Activated T-cell treated with anti-CD3 and anti-CD28 coated beads, Interleukin-2, amount 50 U/mL, for 72 hours (primary cell): Measurements from ENCODE around the gene PRMT5. TPM values are rescaled to one million over a fixed set of nuclear protein-coding genes. Genes with fewer than 3 reads are reported as not detected.

Experiments
- ATAC-seq, 2 donors: fragments of 150-1000 bp; cut with Tn5 transposase; replicated peaks in 1 of 2; 2 replicates each; pipeline ENCODE4 v1.10.0; 2021; ENCODE audit warnings: moderate library complexity in 2 of 2, mild to moderate bottlenecking in 1 of 2
- DNase-seq, 2 donors: peaks; one replicate each; pipeline ENCODE4 v3.0.0; 2021 to 2022; ENCODE audit warnings: mixed read lengths in 1 of 2
- H3K27ac Mint-ChIP-seq: one replicate; pipeline ENCODE4 v1.8.0; 2022; ENCODE audit warnings: mild to moderate bottlenecking, moderate library complexity, mixed read lengths
- H3K27me3 Mint-ChIP-seq: one replicate; pipeline ENCODE4 v1.8.0; 2022; ENCODE audit warnings: low read depth, mixed read lengths
- H3K36me3 Mint-ChIP-seq, 2 donors: one replicate each; pipeline ENCODE4 v1.8.0; 2022; ENCODE audit warnings: mixed read lengths in 2 of 2, mild to moderate bottlenecking in 1 of 2; ENCODE audit not compliant: insufficient read depth in 2 of 2
- H3K4me1 Mint-ChIP-seq: one replicate; pipeline ENCODE4 v1.8.0; 2022; ENCODE audit warnings: low read depth, mixed read lengths
- H3K4me3 Mint-ChIP-seq, 2 donors: one replicate each; pipeline ENCODE4 v1.8.0; 2022; ENCODE audit warnings: mild to moderate bottlenecking in 2 of 2, mixed read lengths in 2 of 2, moderate library complexity in 2 of 2
- H3K9me3 Mint-ChIP-seq, 2 donors: one replicate each; pipeline ENCODE4 v1.8.0; 2022; ENCODE audit warnings: mixed read lengths in 2 of 2
- total RNA-seq, 2 donors: library from RNA; stranded (reverse); gene quantifications; one replicate each; pipeline ENCODE4 v1.2.3, GENCODE V29; 2022

The PRMT5 gene
- total RNA-seq, 2 donors from 2014 or later = 55.0 to 79.2 TPM

- ATAC-seq = peak; percentile 72 to 77
- peaks cover 44% of the 10 kb centered on the region for H3K4me1 Mint-ChIP-seq
- peak; percentile 78 to 82 for DNase-seq
- H3K36me3 Mint-ChIP-seq = no peaks in the 10 kb centered on the region
- no peaks in the 10 kb centered on the region for H3K9me3 Mint-ChIP-seq
- no peaks in the 10 kb centered on the region for H3K27me3 Mint-ChIP-seq
- H3K4me3 Mint-ChIP-seq = peak overlapping the region; percentile 84 to 94
- peak overlapping the region; percentile 92 for H3K27ac Mint-ChIP-seq
Observed at GRCh38 chr14:22886500-22887259, 42.5 kb downstream of the PRMT5 start.

DNA sequence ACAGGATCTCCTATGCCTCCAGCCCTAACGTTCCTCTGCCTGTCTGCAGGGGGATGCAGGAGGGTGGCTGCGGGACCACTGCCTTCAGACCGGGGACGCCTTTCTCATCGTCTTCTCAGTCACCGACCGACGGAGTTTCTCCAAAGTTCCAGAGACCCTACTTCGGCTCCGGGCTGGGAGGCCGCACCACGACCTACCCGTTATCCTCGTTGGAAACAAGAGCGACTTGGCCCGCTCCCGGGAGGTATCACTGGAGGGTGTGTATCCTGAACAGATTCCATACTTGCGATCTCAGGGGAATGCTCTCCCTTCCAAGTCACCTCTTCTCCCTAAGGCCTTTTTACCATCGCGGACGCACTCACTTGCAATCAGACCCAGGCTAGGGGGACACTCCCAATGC is 43.2 kb downstream of the PRMT5 start:
- no peak for DNase-seq
- Mint-ChIP-seq H3K36me3 (no peaks in the 10 kb centered on the region), H3K4me1 (peaks cover 44% of the 10 kb centered on the region), H3K4me3 (peak overlapping the region; percentile 61 to 84), H3K27me3 (no peaks in the 10 kb centered on the region), H3K27ac (peak overlapping the region; percentile 45), H3K9me3 (no peaks in the 10 kb centered on the region)
- no peak for ATAC-seq

DNA sequence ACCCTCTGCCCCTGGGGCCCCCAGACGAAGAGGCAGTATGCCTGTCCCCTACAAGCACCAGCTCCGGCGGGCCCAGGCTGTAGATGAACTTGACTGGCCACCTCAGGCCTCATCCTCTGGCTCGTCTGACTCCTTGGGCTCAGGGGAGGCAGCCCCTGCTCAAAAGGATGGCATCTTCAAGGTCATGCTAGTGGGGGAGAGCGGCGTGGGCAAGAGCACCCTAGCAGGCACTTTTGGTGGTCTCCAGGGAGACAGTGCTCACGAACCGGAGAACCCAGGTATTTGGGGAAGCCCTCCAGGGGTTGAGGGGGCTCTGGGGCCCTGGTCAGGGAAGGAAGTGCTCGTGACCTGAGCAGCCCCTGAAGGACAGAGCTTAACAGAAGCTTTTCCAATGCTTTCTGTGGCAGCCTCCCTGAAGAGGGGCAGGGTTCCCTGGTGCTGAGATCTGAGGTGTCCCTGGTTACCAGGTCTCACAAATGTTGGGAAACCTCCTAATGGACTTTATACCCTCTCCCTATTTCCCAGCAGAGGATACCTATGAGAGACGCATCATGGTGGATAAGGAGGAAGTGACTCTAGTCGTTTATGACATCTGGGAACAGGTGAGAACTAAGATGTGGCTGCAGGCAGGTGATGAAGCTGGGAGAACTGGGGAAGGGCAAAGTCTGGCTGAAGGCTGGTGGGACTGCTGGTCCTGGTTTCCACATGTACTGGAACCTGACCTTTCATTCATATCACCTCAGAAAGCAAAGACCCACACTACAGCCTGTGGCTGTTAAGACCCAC is 44.2 kb downstream of the PRMT5 start:
- no peaks in the 10 kb centered on the region for H3K36me3 Mint-ChIP-seq
- ATAC-seq = no peak
- no peak overlapping the region for H3K27ac Mint-ChIP-seq
- H3K9me3 Mint-ChIP-seq = no peaks in the 10 kb centered on the region
- no peak overlapping the region for H3K4me3 Mint-ChIP-seq
- no peaks in the 10 kb centered on the region for H3K27me3 Mint-ChIP-seq
- DNase-seq = no peak
- peaks cover 38% of the 10 kb centered on the region for H3K4me1 Mint-ChIP-seq

GRCh38 chr14:22884076-22884737 is 45.0 kb downstream of the PRMT5 start:
- peaks cover 33% of the 10 kb centered on the region for H3K4me1 Mint-ChIP-seq

GRCh38 chr14:22883173-22883976 is 45.8 kb downstream of the PRMT5 start, which contains the start of gene REM2:
REM2 (plus strand) TSS chr14:22883222; CDS start chr14:22883288, 66 bp downstream.
- Mint-ChIP-seq H3K36me3 (no peaks in the 10 kb centered on the region), H3K27me3 (no peaks in the 10 kb centered on the region), H3K9me3 (no peaks in the 10 kb centered on the region), H3K4me1 (peaks cover 29% of the 10 kb centered on the region), H3K27ac (no peak within 1 kb of the TSS), H3K4me3 (no peak within 1 kb of the TSS)
- no peak for ATAC-seq
- DNase-seq = no peak

More at GRCh38 chr14:22884076-22884737, 45.0 kb downstream of the PRMT5 start:
- no peaks in the 10 kb centered on the region for H3K36me3 Mint-ChIP-seq
- H3K27ac Mint-ChIP-seq = no peak overlapping the region
- no peaks in the 10 kb centered on the region for H3K9me3 Mint-ChIP-seq
- H3K4me3 Mint-ChIP-seq = no peak overlapping the region
- no peak for ATAC-seq
- no peaks in the 10 kb centered on the region for H3K27me3 Mint-ChIP-seq
- DNase-seq = no peak

- peak in 1 of 2 donors; percentile 21 for DNase-seq
- no peak overlapping the region for H3K27ac Mint-ChIP-seq
- no peaks in the 10 kb centered on the region for H3K9me3 Mint-ChIP-seq
- peaks cover 0 to 5% of the 10 kb centered on the region in 2 donors for H3K36me3 Mint-ChIP-seq
- H3K27me3 Mint-ChIP-seq = no peaks in the 10 kb centered on the region
- no peak for ATAC-seq
- H3K4me3 Mint-ChIP-seq = no peak overlapping the region
- peaks cover 22% of the 10 kb centered on the region for H3K4me1 Mint-ChIP-seq
Observed at GRCh38 chr14:22882529-22883172, 46.5 kb downstream of the PRMT5 start.

DNA sequence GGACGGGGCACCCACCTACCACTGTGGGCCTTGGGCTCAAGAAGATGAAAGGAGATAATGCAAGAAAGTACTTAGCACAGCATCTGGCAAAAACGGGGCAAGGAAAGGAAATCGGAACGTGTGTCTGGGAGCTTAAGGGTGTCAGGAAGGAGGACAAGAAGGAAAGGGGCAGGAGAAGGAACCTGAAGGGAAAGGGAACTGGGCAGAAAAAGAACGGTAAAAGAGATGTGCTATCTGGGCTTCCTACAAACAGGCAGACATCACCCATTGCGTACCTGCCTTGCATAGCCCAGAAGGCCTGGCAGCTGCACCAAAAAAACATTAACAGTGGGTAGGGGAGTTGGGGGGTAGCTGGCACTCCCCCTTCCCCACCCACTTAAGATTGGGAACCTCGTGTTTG is 47.1 kb downstream of the PRMT5 start:
- DNase-seq (no peak), ATAC-seq (no peak)
- Mint-ChIP-seq H3K4me3 (no peak overlapping the region), H3K4me1 (peaks cover 16% of the 10 kb centered on the region), H3K36me3 (peaks cover 0 to 7% of the 10 kb centered on the region in 2 donors), H3K27ac (no peak overlapping the region), H3K27me3 (no peaks in the 10 kb centered on the region), H3K9me3 (no peaks in the 10 kb centered on the region)

DNA sequence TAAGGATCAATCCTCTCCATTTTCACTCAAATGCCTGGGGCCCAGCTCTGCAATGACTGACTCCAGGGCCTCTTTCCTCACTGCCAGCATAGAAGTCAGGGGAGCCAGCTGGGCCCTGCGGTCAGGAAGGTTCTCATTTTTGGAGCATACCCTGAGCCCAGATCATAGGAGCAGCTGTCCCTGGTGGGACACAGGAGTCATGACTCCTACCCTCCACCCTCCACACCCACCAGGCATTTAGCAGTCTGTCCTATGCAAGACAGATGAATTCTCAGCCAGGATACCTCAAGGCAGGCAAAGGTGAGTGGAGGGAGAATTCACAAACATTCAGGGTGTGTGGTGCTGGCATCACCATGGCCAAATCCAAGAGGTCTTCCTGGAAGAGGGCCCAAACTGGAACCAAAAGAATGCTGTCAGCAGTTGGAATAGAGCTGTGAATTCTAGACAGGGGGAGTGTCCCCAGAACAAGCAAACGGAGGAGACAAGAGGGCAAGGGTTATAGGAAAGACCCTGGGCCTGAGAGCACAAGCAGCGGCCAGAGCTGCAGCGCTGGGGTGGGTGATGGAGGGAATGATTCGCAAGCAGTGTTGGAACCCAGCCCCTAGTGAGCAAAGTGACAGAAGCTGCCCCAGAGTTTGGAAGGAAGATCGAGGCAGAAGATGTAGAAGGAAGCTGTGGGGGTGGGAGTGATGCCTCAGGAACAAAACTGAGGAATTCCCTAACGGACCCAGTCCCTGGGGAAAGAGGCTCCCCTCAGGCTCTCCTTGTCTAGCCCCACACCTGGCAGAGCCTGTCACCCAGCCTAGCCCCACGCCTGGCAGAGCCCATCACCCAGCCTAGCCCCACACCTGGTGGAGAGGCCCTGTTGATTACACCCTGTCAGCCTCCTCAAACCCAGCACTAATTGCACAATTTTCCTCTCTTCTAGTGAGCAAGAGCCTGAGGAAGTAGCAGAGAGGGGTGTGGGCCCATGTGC is 50.6 kb downstream of the PRMT5 start:
- H3K27ac Mint-ChIP-seq = no peak overlapping the region
- ATAC-seq (no peak), DNase-seq (no peak)
- peaks cover 8 to 18% of the 10 kb centered on the region in 2 donors for H3K36me3 Mint-ChIP-seq
- H3K4me3 Mint-ChIP-seq = no peak overlapping the region
- H3K27me3 Mint-ChIP-seq = no peaks in the 10 kb centered on the region
- H3K4me1 Mint-ChIP-seq = peaks cover 15% of the 10 kb centered on the region
- H3K9me3 Mint-ChIP-seq = no peaks in the 10 kb centered on the region

GRCh38 chr14:22877000-22877501 is 52.1 kb downstream of the PRMT5 start:
- Mint-ChIP-seq H3K27ac (no peak overlapping the region), H3K4me3 (no peak overlapping the region), H3K9me3 (no peaks in the 10 kb centered on the region), H3K4me1 (peaks cover 22% of the 10 kb centered on the region), H3K36me3 (peaks cover 14 to 19% of the 10 kb centered on the region in 2 donors), H3K27me3 (no peaks in the 10 kb centered on the region)
- ATAC-seq (no peak), DNase-seq (no peak)

DNA sequence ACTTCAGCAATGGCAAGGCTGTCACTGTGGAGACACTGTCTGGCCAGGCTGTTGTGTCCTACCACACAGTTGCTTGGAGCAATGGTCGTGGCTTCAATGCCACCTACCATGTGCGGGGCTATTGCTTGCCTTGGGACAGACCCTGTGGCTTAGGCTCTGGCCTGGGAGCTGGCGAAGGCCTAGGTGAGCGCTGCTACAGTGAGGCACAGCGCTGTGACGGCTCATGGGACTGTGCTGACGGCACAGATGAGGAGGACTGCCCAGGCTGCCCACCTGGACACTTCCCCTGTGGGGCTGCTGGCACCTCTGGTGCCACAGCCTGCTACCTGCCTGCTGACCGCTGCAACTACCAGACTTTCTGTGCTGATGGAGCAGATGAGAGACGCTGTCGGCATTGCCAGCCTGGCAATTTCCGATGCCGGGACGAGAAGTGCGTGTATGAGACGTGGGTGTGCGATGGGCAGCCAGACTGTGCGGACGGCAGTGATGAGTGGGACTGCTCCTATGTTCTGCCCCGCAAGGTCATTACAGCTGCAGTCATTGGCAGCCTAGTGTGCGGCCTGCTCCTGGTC is 53.3 kb downstream of the PRMT5 start:
- Mint-ChIP-seq H3K36me3 (peaks cover 16 to 19% of the 10 kb centered on the region in 2 donors), H3K4me3 (no peak overlapping the region), H3K27me3 (no peaks in the 10 kb centered on the region), H3K4me1 (peaks cover 21% of the 10 kb centered on the region), H3K9me3 (no peaks in the 10 kb centered on the region), H3K27ac (no peak overlapping the region)
- DNase-seq = no peak
- no peak for ATAC-seq
